Measurements from ENCODE around the gene SYNGAP1. TPM values are rescaled to one million over a fixed set of nuclear protein-coding genes. Genes with fewer than 3 reads are reported as not detected.
"Not testable (repeated sequence)": the region's sequence is repeated elsewhere in the genome, so short reads cannot be mapped to it uniquely, and the experiment has no call there.

The SYNGAP1 gene
- 10 to 100 TPM; 15.5 to 32.0 (median 19.1) TPM for polyA plus RNA-seq (ENCODE audit: insufficient read length in 10 of 10)
- long read RNA-seq, donor 1, partial matches to known transcripts, result 0 of 1 reads
- long read RNA-seq, donor 1, other reads (novel, unspliced or antisense), result 0 of 1 reads
- long read RNA-seq, donor 2, partial matches to known transcripts, result 0 of 1 reads
- long read RNA-seq, donor 2, other reads (novel, unspliced or antisense), result 0 of 1 reads
- long read RNA-seq, donor 3, result 0 reads
- long read RNA-seq, donor 4, partial matches to known transcripts, result 100 of 197 reads
- long read RNA-seq, donor 4, other reads (novel, unspliced or antisense), result 97 of 197 reads
- long read RNA-seq, donor 5, result 0 reads
- long read RNA-seq, donor 6, result 0 reads
- long read RNA-seq, donor 7, result 0 reads
- long read RNA-seq, donor 8, result 0 reads
- long read RNA-seq, donor 9, result 0 reads

DNA sequence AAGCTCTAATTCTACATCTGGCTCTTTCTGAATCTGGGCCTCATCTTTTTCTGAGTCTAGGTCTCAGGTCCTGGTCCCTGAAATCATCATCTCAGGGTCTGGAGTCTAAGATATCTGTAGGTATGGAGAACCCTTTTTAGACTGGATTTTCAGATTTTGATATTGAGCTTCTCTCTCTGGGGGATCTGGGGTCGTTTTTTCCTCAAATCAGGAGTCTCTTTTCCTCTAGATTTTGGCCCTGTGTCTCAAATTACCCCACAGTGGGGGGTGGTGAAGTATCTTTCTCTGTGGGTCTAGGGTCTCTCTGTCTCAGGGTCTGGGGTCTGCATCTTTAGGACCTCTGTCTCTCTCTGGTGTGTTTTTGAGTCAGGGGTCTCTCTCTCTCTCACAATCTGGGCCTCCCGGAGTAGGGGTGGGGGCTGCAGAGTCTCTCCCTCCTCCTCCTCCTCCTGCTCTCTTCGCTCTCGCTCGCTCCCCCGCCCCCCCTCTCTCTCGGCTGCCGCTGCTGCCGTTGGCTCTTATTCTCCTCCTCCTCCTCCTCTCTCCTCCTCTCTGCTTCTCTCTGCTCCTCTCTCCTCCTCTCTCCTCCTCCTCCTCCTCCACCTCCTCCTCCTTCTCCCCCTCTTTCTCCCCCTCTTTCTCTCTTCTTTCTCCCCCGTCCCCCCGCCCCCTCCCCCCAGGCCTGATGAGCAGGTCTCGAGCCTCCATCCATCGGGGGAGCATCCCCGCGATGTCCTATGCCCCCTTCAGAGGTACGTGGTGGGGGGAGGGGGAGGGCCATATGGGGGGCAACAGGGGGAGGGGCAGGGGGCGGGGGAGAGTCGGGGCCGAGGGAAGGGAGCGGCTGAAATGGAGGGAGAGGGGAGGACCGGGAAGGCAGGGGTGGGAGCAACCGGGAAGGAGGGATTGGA is at the start of gene SYNGAP1:
TSS of gene SYNGAP1 (plus strand) at position 486 of the 911 bp plus-strand sequence. CDS start at position 686, 200 bp downstream.
- DNase-seq, result peak; percentile 57 to 91 (median 79)

GRCh38 chr6:33371901-33372300 is 48.0 kb upstream of the SYNGAP1 start:
- not testable (repeated sequence) for DNase-seq

GRCh38 chr6:33372526-33373123 is 47.2 kb upstream of the SYNGAP1 start:
- DNase-seq, result no peak

DNA sequence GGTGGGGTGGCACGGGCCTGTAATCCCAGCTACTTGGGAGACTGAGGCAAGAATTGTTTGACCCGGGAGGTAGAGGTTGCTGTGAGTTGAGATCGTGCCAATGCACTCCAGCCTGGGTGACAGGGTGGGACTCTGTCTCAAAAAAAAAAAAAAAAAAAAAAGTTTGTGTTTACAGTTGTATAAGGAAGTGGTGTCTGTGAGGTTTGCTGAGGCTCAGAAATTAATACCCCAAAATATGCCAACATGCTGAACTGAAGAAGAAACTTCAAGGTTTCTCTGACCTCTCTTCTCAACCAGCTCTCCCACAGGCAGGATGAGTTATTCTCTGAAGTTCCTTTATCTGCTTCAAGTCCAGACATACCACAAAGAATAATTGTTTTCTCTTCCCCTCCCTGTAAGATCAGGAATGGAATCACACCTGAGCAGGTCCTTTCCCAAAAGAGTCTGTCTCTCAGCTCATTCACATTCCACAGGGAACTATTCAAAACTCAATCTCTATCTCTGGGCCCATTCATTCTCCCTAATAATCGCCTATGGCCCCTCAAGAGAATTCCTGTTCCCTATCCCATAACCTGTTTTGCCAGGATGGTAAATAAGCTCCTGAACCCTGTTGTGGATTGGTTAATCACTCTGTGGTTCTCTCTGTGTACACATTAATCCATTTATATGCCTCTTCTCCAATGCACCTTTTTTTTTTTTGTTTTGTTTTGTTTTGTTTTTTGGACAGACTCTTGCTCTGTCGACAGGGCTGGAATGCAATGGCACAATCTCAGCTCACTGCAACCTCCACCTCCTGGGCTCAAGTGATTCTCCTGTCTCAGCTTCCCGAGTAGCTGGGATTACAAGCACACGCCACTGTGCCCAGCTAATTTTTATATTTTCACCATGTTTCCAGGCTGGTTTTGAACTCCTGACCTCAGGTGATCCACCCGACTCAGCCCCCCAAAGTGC is 45.6 kb upstream of the SYNGAP1 start:
- DNase-seq, result peak in 1 of 3 donors; percentile 5

DNA sequence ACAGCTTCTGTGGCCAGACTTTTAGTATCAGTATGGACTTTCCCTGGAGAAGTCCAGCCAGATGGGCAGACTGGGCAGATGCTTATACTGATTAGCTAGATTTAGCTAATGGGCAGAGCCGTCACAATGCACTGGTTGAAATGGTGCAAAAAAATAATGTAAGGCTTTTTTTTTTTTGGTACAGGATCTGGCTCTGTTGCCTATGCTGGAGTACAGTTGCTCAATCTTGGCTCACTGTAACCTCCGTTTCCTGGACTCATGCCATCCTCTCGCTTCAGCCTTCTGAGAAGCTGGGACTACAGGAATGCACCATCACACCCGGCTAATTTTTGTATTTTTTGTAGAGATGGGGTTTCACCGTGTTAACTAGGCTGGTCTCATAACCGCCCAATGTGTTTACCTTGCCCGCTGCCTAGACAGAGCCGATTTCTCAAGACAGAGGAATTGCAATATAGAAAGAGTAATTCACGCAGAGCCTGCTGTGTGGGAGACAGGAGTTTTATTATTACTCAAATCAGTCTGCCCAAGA is 44.7 kb upstream of the SYNGAP1 start:
- peak; percentile 84 to 94 (median 92) for DNase-seq

GRCh38 chr6:33377171-33377570 is 42.7 kb upstream of the SYNGAP1 start:
- peak in 2 of 3 donors; percentile 40 to 57 for DNase-seq

GRCh38 chr6:33379184-33379583 is 40.7 kb upstream of the SYNGAP1 start:
- DNase-seq, result not testable (repeated sequence)

DNA sequence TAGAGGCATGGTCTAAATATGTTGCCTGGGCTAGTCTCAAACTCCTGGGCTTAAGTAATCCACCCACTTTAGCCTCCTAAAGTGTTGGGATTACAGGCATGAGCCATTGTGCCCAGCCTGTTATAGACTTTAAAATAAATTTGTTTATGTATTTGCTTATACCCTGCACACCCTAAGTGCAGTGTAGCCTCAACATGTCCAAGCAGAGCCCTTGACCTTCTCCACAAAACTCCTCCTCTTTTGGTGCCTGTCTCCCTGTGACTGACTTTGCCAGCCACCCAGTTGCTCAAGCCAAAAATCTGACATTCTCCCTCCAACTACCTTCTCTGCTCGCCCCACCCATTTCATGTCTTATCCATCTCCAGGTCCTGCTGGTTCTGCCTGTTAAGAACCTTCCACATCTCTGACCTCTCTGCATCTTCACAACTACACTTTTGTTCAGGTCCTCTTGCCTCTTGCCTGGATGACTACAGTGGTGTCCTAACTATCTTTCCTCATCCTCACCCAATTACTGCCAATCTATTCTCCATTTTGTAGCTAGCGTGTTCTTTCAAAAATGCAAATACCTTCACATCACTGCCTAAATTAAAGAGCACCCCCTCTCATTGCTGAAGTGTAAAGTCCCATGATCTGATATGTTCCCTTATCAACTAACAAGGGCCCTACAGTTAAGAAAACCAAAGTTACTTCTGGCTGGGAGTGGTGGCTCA is 39.4 kb upstream of the SYNGAP1 start:
- no peak for DNase-seq

DNA sequence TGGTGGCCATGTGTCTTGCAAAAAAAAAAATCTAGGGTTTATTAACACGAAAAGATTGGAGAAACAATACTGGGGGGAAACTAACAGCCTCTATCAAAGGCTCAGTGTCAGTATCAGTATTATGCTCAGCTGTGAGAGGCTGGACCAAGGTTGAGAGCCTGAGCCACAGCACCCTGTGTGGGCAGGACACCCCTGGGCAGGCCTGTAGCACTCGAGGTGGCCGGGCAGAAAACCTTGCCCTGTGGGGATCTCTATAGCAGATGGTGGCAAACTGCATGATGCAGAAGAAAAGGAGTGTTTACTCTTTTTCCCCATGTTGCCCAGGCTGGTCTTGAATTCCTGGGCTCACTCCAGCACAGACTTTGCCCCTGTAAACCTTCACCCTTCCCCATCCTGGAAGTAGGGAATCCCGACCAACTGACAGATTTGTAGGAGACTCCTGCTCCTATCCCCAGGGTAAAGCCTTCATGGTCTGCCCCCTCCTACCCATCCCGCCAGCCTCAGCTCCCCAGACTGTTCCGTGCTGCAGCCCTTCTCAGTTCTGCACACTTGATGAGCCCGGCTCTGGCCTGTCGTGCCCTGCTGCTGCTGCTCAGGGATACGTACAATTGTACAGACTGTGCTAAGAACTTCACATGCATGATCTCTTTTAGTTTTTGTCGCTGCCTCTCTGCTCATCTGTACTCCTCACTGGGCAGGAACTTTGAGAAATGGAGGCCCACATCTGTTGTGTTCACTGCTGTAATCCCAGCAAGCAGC is 36.3 kb upstream of the SYNGAP1 start:
- no peak for DNase-seq

- DNase-seq, result peak in 1 of 3 donors; percentile 50
Measured at GRCh38 chr6:33384581-33385020, 35.3 kb upstream of the SYNGAP1 start.

GRCh38 chr6:33390173-33390572 is 29.7 kb upstream of the SYNGAP1 start:
- no peak for DNase-seq

- no peak for DNase-seq
Measured at GRCh38 chr6:33390767-33391277, 29.0 kb upstream of the SYNGAP1 start.

GRCh38 chr6:33391278-33391921 is 28.5 kb upstream of the SYNGAP1 start, which contains the start of gene KIFC1:
KIFC1 (plus strand) TSS chr6:33391823; CDS start chr6:33391986, 163 bp downstream.
- peak; percentile 99 to 100 (median 100) for DNase-seq

DNA sequence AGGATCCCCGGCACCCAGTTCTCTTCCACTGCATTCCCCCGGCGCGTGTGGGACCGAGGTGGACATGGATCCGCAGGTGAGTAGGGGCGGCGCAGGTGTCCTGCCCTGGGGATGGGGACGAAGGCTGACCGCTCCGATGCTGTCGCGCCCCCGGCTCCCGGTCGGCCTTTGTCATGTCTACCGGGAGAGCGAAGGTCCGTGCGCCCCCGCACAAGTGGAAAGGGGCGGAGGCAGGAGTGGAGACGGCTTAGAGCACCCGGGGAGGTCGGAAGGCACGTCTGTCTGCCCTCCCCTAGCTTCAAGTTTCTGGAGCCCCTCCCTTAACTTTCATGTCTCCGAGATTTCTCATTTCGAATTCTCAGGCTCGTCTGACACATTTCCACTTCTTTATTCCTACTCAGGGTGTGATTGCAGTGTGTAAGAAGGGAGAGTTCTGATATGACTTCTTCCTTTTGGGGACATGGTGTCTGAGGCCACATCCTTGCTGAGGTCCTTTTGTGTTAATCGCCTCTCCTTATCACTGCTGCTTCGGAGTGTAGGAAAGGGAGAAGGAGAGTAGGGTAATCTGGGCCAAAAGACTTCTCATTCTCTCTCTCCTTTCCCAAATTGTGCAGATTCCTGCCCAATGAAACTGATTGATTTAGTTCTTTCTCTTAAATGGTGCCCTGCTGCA is 27.8 kb upstream of the SYNGAP1 start:
- peak in 1 of 3 donors; percentile 54 for DNase-seq

DNA sequence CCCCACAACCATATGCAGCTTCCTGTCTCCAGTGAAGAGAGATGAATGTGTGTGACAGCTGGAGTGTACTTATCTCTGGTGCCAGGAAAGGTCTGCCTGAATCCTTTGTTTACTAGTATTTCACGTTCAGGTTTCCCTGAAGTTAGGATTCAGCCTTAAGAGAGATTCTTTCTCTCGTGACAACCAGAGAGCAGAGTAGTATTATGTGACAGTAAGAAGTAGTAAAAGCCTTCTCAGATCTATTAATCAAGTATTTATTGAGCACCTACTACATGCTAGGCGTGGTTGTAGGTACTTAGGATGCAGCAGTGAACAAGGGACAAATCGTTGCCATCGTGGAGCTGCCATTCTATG is 27.3 kb upstream of the SYNGAP1 start:
- DNase-seq, result no peak

DNA sequence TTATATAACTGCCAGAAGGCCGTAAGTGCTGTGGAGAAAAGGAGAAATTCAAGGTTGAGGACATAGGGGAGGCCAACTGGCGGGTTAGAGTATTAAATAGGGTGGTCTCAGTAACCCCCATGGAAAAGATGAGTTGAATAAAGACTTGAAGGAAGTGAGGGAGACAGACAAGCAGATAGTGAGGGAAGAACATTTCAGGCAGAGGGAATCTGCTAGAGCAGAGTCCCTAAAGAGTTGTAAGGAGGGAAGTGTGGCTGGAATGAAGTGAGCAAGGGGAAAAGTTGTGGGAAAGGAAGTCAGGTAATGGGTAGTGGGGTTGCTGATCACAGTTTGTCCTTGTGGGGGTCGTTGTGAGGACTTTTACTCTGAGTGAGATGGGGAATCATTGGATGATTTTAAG is 26.9 kb upstream of the SYNGAP1 start:
- no peak for DNase-seq

- no peak for DNase-seq
Measured at GRCh38 chr6:33397541-33397940, 22.3 kb upstream of the SYNGAP1 start.

DNA sequence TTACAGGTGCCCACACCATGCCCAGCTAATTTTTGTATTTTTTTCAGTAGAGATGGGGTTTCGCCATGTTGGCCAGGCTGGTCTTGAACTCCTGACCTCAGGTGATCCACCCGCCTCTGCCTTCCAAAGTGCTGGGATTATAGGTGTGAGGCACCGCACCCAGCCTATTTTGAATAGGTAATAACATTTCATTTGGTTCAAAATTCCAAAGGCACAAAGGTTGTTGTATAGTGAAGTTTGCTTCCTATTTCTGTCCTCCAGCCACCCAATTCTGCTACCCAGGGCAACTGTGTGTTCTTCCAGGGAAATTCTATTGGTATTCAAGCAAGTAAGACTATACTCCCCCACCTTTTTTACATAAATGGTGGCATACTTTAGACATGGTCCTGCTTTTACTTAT is 21.3 kb upstream of the SYNGAP1 start:
- not testable (repeated sequence) for DNase-seq

Measured in muscle of back (tissue), 13 donors.